Activated T-helper 1 cell treated with anti-CD3 and anti-CD28 coated beads, Interleukin-2, amount 50 U/mL, for 16 hours (primary cell): ENCODE measurements around the gene ANP32A.

ENCODE experiments used
- DNase-seq, 2 donors: peaks; one replicate each; pipeline ENCODE4 v3.0.0-alpha.2; 2020; ENCODE audit warnings: low read depth in 1 of 2, low spot score in 1 of 2

Gene ANP32A

GRCh38 chr15:68800875-68801274 is 19.8 kb downstream of the ANP32A start:
- no peak for DNase-seq

- DNase-seq, result no peak
Observed at GRCh38 chr15:68798346-68799094, 22.2 kb downstream of the ANP32A start.

- no peak for DNase-seq
Observed at GRCh38 chr15:68797599-68798345, 22.9 kb downstream of the ANP32A start.

GRCh38 chr15:68797191-68797590 is 23.5 kb downstream of the ANP32A start:
- DNase-seq, result no peak

- no peak for DNase-seq
Observed at GRCh38 chr15:68796576-68796975, 24.1 kb downstream of the ANP32A start.

GRCh38 chr15:68795298-68795848 is 25.3 kb downstream of the ANP32A start:
- peak; percentile 32 to 42 for DNase-seq

- no peak for DNase-seq
Observed at GRCh38 chr15:68794863-68795262, 25.8 kb downstream of the ANP32A start.

GRCh38 chr15:68794307-68794706 is 26.4 kb downstream of the ANP32A start:
- no peak for DNase-seq

- no peak for DNase-seq
Observed at GRCh38 chr15:68793776-68794175, 26.9 kb downstream of the ANP32A start.

- DNase-seq, result no peak
Observed at GRCh38 chr15:68792901-68793766, 27.6 kb downstream of the ANP32A start.

GRCh38 chr15:68791431-68792283 is 29.0 kb downstream of the ANP32A start:
- peak in 1 of 2 donors; percentile 20 for DNase-seq

- DNase-seq, result no peak
Observed at GRCh38 chr15:68790910-68791309, 29.8 kb downstream of the ANP32A start.

GRCh38 chr15:68790242-68790575 is 30.5 kb downstream of the ANP32A start:
- no peak for DNase-seq

- no peak for DNase-seq
Observed at GRCh38 chr15:68789534-68790241, 31.0 kb downstream of the ANP32A start.

- DNase-seq, result no peak
Observed at GRCh38 chr15:68789091-68789490, 31.6 kb downstream of the ANP32A start.

- DNase-seq, result no peak
Observed at GRCh38 chr15:68788264-68788624, 32.5 kb downstream of the ANP32A start.

GRCh38 chr15:68787609-68788263 is 33.0 kb downstream of the ANP32A start:
- DNase-seq, result no peak

GRCh38 chr15:68786753-68787152 is 33.9 kb downstream of the ANP32A start:
- DNase-seq, result no peak

GRCh38 chr15:68785541-68785940 is 35.2 kb downstream of the ANP32A start:
- no peak for DNase-seq
